Measurements from ENCODE around the gene FSD1L.

Gene FSD1L

DNA sequence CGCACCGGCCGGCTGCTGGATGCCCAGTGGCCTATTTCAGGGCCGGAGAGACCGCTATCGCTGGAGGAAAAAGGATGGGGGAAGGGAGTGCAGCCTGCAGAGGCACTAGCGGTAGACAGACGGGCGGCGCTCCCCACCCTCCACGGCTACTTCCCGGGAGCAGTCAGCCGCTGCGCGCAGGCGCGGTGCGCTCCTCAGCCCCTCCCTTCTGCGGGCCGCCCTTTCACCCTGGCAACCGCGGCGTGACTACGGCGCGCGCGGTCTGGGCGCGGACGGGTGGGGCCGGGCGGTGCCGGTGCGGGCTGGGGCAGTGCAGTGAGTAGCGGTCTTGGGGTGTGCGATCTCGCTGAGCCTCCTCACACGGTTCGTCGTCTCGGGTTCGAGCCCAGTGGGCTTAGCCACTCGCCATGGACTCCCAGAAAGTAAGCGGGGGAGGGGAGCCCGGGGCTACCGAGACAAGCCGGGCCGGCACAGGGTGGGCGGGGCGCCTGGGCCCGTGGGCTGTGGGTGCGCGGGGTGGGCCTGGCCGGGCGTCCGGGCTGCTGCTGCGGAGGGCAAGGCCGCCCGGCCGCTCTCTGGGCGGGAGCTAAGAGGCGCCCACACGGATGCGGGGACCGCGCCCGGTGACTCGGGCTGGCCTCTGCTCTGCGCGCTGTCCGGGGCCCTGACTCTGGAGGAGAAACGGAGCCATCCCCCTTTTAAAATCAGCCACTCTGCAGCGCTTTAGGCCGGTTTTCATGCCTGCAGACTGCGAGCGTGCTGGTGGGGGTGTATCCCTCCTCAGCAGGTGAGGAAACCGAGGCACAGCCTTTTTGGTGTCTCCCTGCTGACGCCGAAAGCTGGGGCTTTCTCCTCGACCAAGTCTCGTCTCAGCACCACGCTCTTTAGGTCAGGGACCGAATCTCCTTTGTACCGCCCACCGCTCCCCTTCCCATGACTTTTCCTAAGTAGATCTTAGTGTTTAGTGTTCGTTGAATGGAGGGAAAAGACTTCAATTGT, at the start of gene FSD1L:
Gene FSD1L, plus strand, starts transcription at position 221 of the 999 bp plus-strand sequence. Its CDS starts 187 bp downstream, at position 408.
- peak within 1 kb of the TSS; percentile 60 for H3K27ac ChIP-seq
- peak; percentile 51 for TF ChIP-seq ZFX (IDR thresholded peaks at IDR 0.05)
- TF ChIP-seq, protein P1, sequence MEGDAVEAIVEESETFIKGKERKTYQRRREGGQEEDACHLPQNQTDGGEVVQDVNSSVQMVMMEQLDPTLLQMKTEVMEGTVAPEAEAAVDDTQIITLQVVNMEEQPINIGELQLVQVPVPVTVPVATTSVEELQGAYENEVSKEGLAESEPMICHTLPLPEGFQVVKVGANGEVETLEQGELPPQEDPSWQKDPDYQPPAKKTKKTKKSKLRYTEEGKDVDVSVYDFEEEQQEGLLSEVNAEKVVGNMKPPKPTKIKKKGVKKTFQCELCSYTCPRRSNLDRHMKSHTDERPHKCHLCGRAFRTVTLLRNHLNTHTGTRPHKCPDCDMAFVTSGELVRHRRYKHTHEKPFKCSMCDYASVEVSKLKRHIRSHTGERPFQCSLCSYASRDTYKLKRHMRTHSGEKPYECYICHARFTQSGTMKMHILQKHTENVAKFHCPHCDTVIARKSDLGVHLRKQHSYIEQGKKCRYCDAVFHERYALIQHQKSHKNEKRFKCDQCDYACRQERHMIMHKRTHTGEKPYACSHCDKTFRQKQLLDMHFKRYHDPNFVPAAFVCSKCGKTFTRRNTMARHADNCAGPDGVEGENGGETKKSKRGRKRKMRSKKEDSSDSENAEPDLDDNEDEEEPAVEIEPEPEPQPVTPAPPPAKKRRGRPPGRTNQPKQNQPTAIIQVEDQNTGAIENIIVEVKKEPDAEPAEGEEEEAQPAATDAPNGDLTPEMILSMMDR (conservative IDR thresholded peaks at IDR 0.05): no peak; the same call in 1 of the 2 replicates

DNA sequence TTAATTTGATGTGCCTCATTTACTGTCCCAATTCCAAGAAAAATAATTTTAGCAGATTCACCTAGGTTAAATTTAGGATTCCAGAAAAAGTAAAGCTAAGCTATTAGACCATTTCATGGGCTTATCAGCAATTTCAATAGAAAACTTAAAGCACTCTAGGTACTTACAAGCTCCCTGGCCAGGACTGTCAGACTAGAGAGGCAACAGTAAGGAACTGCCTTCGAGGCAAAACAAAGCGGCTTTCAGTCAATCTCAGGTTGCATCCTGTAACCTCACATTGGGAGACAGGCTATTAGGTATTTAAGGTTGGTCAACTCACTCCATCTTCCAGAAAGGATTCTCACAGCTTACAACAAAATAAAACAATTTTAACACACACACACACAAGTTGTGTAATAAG, 48.7 kb upstream of the FSD1L start:
- TF ChIP-seq ZFX (IDR thresholded peaks at IDR 0.05): no peak
- TF ChIP-seq, protein P1 (conservative IDR thresholded peaks at IDR 0.05): no peak
- no peak overlapping the region for H3K27ac ChIP-seq

DNA sequence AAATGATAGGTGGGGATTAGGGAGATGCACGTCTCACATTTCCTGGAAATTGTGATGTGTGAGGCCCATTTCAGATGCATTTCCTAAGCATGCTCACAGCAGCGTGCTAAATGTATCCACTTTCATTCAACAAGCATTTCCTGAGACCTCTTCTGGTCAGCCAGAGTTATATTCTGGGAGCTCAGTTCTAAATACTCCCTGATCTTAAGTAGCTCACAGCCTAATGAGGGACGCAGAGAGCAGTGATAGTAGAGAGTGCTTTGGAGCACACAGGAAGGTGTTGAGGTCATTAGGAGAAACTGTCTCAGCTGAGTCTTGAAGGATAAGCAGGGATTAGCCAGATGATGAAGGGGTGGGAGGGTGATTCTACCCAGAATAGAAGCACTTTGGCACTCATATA, 46.2 kb upstream of the FSD1L start:
- no peak overlapping the region for H3K27ac ChIP-seq
- TF ChIP-seq ZFX (IDR thresholded peaks at IDR 0.05): no peak
- TF ChIP-seq, protein P1 (conservative IDR thresholded peaks at IDR 0.05): no peak

DNA sequence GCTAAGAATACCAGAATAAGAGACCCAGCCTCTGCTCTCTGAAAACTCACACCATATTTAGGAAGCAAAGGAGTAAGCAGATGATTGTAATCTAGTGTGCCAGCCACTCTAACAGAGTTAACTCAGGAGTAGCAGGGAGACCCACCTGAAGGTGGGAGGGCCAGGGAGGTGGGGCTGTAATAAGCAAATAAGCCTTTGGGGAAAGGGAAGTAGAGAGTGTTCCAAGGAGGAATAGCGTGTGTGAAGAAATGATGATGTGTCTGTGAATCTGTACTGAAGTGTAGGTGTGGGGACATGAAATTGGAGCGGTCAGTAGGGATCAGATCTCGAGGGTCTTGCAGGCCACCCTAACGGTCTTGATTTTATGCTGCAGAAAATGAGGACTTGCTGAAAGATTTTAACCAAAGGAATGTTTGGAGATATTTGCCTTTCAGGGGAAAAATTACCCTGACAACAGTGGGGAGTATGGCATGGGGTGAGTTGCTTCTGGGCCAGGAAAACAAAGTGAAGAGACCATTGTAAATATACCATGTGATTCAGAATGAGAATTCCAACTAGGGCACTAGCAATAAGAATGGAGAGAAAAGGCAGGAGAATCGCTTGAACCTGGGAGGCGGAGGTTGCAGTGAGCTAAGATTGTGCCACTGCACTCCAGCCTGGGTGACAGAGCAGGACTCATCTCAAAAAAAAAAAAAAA, 44.1 kb upstream of the FSD1L start:
- H3K27ac ChIP-seq: no peak overlapping the region
- TF ChIP-seq ZFX (IDR thresholded peaks at IDR 0.05): no peak
- TF ChIP-seq, protein P1 (conservative IDR thresholded peaks at IDR 0.05): no peak

DNA sequence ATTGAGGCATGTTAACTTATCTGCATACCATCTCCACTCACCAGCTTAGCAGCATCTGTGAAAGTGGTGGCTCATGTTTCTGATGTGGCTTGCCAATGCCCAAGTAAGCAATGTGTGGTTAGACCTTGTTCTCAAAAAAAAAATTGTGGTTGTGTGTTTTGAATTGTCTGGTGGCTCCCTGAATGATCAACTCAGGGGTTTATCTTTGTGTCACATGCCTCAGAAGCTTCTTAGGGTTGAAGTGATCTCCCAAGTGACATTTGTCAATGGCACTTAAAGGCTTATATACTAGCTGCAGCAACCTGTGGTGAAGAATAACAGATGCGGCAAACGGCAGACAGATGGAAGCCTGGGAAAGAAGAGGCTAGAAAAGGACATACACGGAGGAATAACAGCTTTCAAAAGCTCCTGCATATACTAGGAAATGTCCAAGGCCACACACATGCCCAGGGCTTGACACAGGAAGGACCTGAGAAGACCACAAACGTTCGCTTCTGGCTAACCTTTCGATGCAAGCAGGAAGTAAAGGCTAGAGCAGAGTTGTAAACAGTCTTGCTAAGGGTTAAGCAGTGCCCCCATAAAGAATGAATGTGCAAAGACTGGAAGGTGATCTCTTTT, 42.2 kb upstream of the FSD1L start:
- H3K27ac ChIP-seq: no peak overlapping the region
- TF ChIP-seq, protein P1 (conservative IDR thresholded peaks at IDR 0.05): no peak
- no peak for TF ChIP-seq ZFX (IDR thresholded peaks at IDR 0.05)

DNA sequence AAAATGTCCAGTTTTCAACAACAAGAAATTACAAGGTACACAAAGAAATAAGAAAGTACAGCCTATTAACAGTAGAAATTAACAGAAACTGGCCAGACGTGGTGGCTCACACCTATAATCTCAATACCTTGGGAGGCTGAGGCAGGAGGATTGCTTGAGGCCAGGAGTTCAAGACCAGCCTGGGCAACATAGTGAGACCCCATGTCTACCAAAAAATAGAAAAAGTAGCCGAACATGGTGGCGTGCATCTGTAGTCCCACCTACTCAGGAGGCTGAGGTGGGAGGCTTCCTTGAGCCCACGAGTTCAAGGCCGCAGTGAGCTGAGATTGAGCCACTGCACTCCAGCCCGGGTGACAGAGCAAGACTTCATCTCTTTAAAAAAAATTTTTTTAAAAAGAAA, 41.5 kb upstream of the FSD1L start:
- TF ChIP-seq, protein P1 (conservative IDR thresholded peaks at IDR 0.05): no peak
- TF ChIP-seq ZFX (IDR thresholded peaks at IDR 0.05): no peak
- H3K27ac ChIP-seq: no peak overlapping the region
